Loucy (cell line): Measurements from ENCODE around the gene ZSCAN30.

Experiments used
- H2AFZ ChIP-seq: fragments of 200-600 bp; sonication (generic); 2 replicates; pipeline ENCODE4 v1.6.0; 2016; ENCODE audit warnings: antibody characterized with exemption, mild to moderate bottlenecking, low read length, moderate library complexity
- H3F3A ChIP-seq: fragments of 200-600 bp; 2 replicates; pipeline ENCODE4 v1.6.0; 2016; ENCODE audit warnings: antibody characterized with exemption, low read depth, mild to moderate bottlenecking
- H3K27me3 ChIP-seq: fragments of 200-600 bp; sonication (generic); 2 replicates; pipeline ENCODE4 v1.6.1; 2014; ENCODE audit warnings: low read length, mild to moderate bottlenecking; ENCODE audit not compliant: insufficient read depth, poor library complexity, severe bottlenecking
- H3K36me3 ChIP-seq: fragments of 200-600 bp; sonication (generic); 2 replicates; pipeline ENCODE4 v1.6.1; 2016; ENCODE audit warnings: low read length; ENCODE audit not compliant: insufficient read depth
- H3K4me1 ChIP-seq: fragments of 200-600 bp; sonication (generic); 2 replicates; pipeline ENCODE4 v1.5.1; 2014; ENCODE audit warnings: low read length, mild to moderate bottlenecking; ENCODE audit not compliant: insufficient read depth, poor library complexity, severe bottlenecking
- H3K4me2 ChIP-seq: fragments of 200-600 bp; sonication (generic); 2 replicates; pipeline ENCODE4 v1.6.0; 2014; ENCODE audit warnings: antibody characterized with exemption, low read length, low read depth, mild to moderate bottlenecking; ENCODE audit not compliant: poor library complexity, severe bottlenecking
- H3K4me3 ChIP-seq: fragments of 200-600 bp; sonication (generic); 2 replicates; pipeline ENCODE4 v1.5.1; 2014; ENCODE audit warnings: low read length, mild to moderate bottlenecking, mixed read lengths; ENCODE audit not compliant: poor library complexity, severe bottlenecking
- H3K79me2 ChIP-seq: fragments of 200-600 bp; sonication (generic); 2 replicates; pipeline ENCODE4 v1.6.1; 2014; ENCODE audit warnings: low read length; ENCODE audit not compliant: insufficient read depth
- H3K9ac ChIP-seq: fragments of 200-600 bp; sonication (generic); 2 replicates; pipeline ENCODE4 v1.6.0; 2014; ENCODE audit warnings: mild to moderate bottlenecking, low read depth, low read length, moderate library complexity; ENCODE audit not compliant: poor library complexity, severe bottlenecking
- H3K9me2 ChIP-seq: fragments of 200-600 bp; sonication (generic); replicated peaks from 2 replicates; pipeline ENCODE4 v1.6.1; 2016; ENCODE audit warnings: low read depth, low read length, mixed read lengths
- H3K9me3 ChIP-seq: fragments of 200-600 bp; sonication (generic); 2 replicates; pipeline ENCODE4 v1.6.1; 2014; ENCODE audit warnings: mild to moderate bottlenecking, antibody characterized with exemption, low read length, low read depth; ENCODE audit not compliant: insufficient read depth
- H4K20me1 ChIP-seq: fragments of 200-600 bp; sonication (generic); 2 replicates; pipeline ENCODE4 v1.6.0; 2014; ENCODE audit warnings: antibody characterized with exemption, low read length, mild to moderate bottlenecking; ENCODE audit not compliant: insufficient read depth, poor library complexity, severe bottlenecking
- CTCF ChIP-seq: fragments of 200-600 bp; sonication (generic); conservative IDR thresholded peaks from 2 replicates; pipeline ENCODE4 v1.5.1; 2014; ENCODE audit warnings: mild to moderate bottlenecking, antibody characterized with exemption, low read length
- EZH2phosphoT487 ChIP-seq: fragments of 200-600 bp; IDR thresholded peaks from 2 replicates; pipeline ENCODE4 v1.6.1; 2018; ENCODE audit warnings: antibody characterized with exemption, mild to moderate bottlenecking, moderate library complexity, borderline replicate concordance

The ZSCAN30 gene

GRCh38 chr18:35267161-35267651, 22.8 kb downstream of the ZSCAN30 start:
- H3F3A ChIP-seq: no peaks in the 10 kb centered on the region
- H4K20me1 ChIP-seq: no peaks in the 10 kb centered on the region
- no peaks in the 10 kb centered on the region; the same call in 1 of the 2 replicates for H3K9me3 ChIP-seq
- H3K4me1 ChIP-seq: no peaks in the 10 kb centered on the region
- no peaks in the 10 kb centered on the region for H3K27me3 ChIP-seq
- H3K36me3 ChIP-seq: no peaks in the 10 kb centered on the region
- no peaks in the 10 kb centered on the region for H3K9me2 ChIP-seq
- peak overlapping the region; percentile 64 for H3K9ac ChIP-seq
- peak overlapping the region; percentile 42 for H3K4me2 ChIP-seq
- peak overlapping the region; percentile 70 for H3K4me3 ChIP-seq
- no peaks in the 10 kb centered on the region for H3K79me2 ChIP-seq
- no peak for TF ChIP-seq CTCF
- TF ChIP-seq EZH2phosphoT487: no peak
- H2AFZ ChIP-seq: peak overlapping the region; percentile 81

- H3K4me2 ChIP-seq: no peak overlapping the region
Observed at GRCh38 chr18:35264409-35264808, 25.6 kb downstream of the ZSCAN30 start.

DNA sequence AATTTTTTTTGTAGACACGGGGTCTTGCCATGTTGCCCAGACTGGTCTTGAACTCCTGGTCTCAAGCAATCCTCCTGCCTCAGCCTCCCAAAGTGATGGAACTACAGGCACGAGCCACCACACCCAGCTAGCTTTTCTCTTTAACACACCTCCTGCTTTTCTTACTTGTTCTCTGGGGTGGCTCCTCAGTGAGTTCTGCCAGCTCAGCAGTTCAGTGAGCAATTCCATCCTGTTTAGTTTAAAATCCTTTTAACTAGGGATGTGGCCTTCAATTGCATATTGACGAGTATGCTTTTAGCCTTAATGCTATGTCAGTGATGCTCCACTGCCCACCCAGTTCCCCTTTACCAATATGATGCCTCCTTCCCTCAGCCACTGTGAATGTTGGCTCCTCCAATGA, 33.1 kb downstream of the ZSCAN30 start:
- no peaks in the 10 kb centered on the region for H3K79me2 ChIP-seq
- no peak overlapping the region for H3K4me2 ChIP-seq
- H3K27me3 ChIP-seq: no peaks in the 10 kb centered on the region
- TF ChIP-seq CTCF (no peak), EZH2phosphoT487 (no peak)
- H3K9me3 ChIP-seq: peaks cover 13% of the 10 kb centered on the region; the same call in 1 of the 2 replicates
- no peaks in the 10 kb centered on the region for H4K20me1 ChIP-seq
- H2AFZ ChIP-seq: no peak overlapping the region
- H3K4me3 ChIP-seq: no peak overlapping the region
- H3K4me1 ChIP-seq: no peaks in the 10 kb centered on the region
- no peaks in the 10 kb centered on the region for H3F3A ChIP-seq
- no peaks in the 10 kb centered on the region for H3K36me3 ChIP-seq
- no peak overlapping the region for H3K9ac ChIP-seq
- H3K9me2 ChIP-seq: no peaks in the 10 kb centered on the region

More at GRCh38 chr18:35264409-35264808, 25.6 kb downstream of the ZSCAN30 start:
- Histone ChIP-seq H2AFZ (no peak overlapping the region), H3K36me3 (no peaks in the 10 kb centered on the region), H3K9ac (no peak overlapping the region), H3K4me3 (no peak overlapping the region), H4K20me1 (no peaks in the 10 kb centered on the region), H3K9me2 (no peaks in the 10 kb centered on the region), H3F3A (no peaks in the 10 kb centered on the region), H3K79me2 (no peaks in the 10 kb centered on the region), H3K27me3 (no peaks in the 10 kb centered on the region), H3K9me3 (no peaks in the 10 kb centered on the region), H3K4me1 (no peaks in the 10 kb centered on the region)
- TF ChIP-seq CTCF: no peak
- TF ChIP-seq EZH2phosphoT487: no peak
